T-helper 2 cell treated with Interferon-gamma antibody and Interleukin-4, amounts not matched to agents 5 μg/mL and 100 μg/mL, for 36 hours (primary cell): ENCODE results near the gene ACP4.

Source experiments
- DNase-seq: peaks from one replicate; pipeline ENCODE4 v3.0.0; 2021; ENCODE audit warnings: low spot score
- H3K27ac Mint-ChIP-seq: one replicate; pipeline ENCODE4 v1.8.0; 2021; ENCODE audit warnings: mild to moderate bottlenecking, mixed read lengths
- H3K27me3 Mint-ChIP-seq: one replicate; pipeline ENCODE4 v1.8.0; 2021; ENCODE audit warnings: low read depth, mixed read lengths
- H3K36me3 Mint-ChIP-seq: one replicate; pipeline ENCODE4 v1.8.0; 2021; ENCODE audit warnings: low read depth, mixed read lengths
- H3K4me1 Mint-ChIP-seq: one replicate; pipeline ENCODE4 v1.8.0; 2021; ENCODE audit warnings: low read depth, mixed read lengths
- H3K4me3 Mint-ChIP-seq: one replicate; pipeline ENCODE4 v1.8.0; 2022; ENCODE audit warnings: mild to moderate bottlenecking, moderate library complexity, mixed read lengths
- H3K9me3 Mint-ChIP-seq: one replicate; pipeline ENCODE4 v1.8.0; 2021; ENCODE audit warnings: mixed read lengths

Gene ACP4

GRCh38 chr19:50843205-50843604 is 53.0 kb downstream of the ACP4 start:
- H3K4me1 Mint-ChIP-seq = peaks cover 2% of the 10 kb centered on the region
- no peak overlapping the region for H3K4me3 Mint-ChIP-seq
- no peaks in the 10 kb centered on the region for H3K36me3 Mint-ChIP-seq
- DNase-seq = no peak
- peaks cover 3% of the 10 kb centered on the region for H3K9me3 Mint-ChIP-seq
- H3K27ac Mint-ChIP-seq = no peak overlapping the region
- peaks cover 6% of the 10 kb centered on the region for H3K27me3 Mint-ChIP-seq

GRCh38 chr19:50843701-50844221 is 53.5 kb downstream of the ACP4 start:
- peaks cover 3% of the 10 kb centered on the region for H3K9me3 Mint-ChIP-seq
- H3K4me3 Mint-ChIP-seq = no peak overlapping the region
- no peaks in the 10 kb centered on the region for H3K36me3 Mint-ChIP-seq
- peaks cover 4% of the 10 kb centered on the region for H3K27me3 Mint-ChIP-seq
- no peak for DNase-seq
- H3K4me1 Mint-ChIP-seq = no peaks in the 10 kb centered on the region
- H3K27ac Mint-ChIP-seq = no peak overlapping the region

- Mint-ChIP-seq H3K4me1 (no peaks in the 10 kb centered on the region), H3K27me3 (peaks cover 4% of the 10 kb centered on the region), H3K4me3 (no peak overlapping the region), H3K9me3 (peaks cover 3% of the 10 kb centered on the region), H3K36me3 (no peaks in the 10 kb centered on the region), H3K27ac (no peak overlapping the region)
- DNase-seq = no peak
Observed at GRCh38 chr19:50844296-50844935, 54.2 kb downstream of the ACP4 start.
